Hematopoietic multipotent progenitor cell treated with erythropoietin and hydrocortisone succinate and interleukin-3 and kit ligand, for 17 days (in vitro differentiated cells): ENCODE measurements around the gene IKZF5.
A peak's percentile ranks its signal among the peaks of the same experiment; 100 is the strongest.

Experiments used
- DNase-seq: peaks from one replicate; pipeline ENCODE4 v3.0.0-alpha.2; 2015; ENCODE audit warnings: low spot score

The IKZF5 gene

DNA sequence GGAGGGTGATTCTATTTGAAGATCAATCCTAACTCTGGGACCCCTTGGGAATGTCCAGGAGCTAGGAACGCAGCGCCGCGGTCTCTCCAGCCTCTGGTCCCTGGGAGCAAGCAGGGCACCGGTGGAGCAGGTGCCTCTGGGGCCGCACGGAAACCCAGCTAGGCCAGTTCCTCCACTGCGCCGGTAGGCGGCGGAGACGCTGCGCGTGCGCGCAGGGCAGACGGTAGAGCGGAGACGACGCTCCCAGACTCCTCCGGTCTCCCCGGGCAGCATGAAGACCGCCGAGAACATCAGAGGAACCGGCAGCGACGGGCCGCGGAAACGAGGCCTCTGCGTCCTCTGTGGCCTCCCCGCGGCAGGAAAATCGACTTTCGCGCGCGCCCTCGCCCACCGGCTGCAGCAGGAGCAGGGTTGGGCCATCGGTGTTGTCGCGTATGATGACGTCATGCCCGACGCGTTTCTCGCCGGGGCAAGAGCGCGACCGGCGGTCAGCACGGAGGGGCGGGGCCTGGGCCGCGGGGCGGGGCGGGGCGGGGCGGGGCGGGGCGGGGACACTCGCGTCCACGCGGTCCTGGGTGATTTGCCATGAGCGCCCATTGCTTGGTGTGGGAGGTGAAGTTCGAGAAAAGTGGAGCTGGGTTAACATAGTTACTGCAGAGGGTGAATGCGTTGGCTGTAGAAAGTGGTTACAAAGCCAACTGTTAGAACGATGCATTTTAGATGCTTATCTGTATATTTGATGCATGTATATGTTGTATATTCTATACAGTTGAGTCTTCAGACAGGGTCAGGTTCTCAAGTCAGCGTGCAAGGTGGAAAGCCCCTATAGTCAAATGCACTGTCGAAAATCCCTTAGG is 28.2 kb downstream of the IKZF5 start, which contains the start of gene PSTK:
PSTK (plus strand) TSS at position 193 of the 857 bp plus-strand sequence; CDS start at position 272, 79 bp downstream.
- DNase-seq = peak; percentile 95

DNA sequence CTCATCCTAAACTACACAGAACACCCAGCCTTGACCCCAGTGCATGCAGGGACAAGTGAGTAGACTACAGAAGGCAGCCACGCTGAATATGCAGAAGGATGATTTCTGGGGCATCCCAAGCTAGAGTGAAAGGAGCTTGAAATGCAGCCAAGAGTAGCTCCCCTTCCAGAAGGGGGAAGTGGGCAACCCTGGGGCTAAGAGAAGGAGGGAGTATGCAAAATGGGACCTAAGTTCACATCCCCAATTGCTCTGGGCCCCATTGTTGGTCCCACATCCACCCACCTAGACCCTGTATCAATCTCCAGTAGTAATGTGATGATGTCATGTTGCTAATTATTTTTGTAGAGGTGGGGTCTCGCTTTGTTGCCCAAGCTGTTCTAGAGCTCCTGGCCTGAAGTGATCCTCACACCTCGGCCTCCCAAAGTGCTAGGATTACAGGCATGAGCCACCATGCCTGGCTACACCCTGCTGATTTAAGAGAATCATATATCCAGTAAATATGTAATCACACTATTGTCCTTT is 34.0 kb downstream of the IKZF5 start:
- no peak for DNase-seq

DNA sequence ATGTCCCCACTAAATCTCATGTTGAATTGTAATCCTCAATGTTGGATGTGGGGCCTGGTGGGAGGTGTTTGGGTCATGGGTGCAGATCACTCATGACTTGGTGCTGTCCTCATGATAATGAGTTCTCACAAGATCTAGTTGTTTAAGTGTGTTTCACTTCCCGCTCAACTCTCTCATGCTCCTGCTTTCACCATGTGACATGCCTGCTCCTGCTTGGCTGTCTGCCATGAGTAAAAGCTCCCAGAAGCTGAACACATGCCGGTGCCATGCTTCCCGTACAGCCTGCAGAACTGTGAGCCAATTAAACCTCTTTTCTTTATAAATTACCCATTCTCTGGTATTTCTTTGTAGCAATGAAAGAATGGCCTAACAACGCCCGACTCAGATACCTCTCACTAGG is 34.6 kb downstream of the IKZF5 start:
- DNase-seq = no peak

DNA sequence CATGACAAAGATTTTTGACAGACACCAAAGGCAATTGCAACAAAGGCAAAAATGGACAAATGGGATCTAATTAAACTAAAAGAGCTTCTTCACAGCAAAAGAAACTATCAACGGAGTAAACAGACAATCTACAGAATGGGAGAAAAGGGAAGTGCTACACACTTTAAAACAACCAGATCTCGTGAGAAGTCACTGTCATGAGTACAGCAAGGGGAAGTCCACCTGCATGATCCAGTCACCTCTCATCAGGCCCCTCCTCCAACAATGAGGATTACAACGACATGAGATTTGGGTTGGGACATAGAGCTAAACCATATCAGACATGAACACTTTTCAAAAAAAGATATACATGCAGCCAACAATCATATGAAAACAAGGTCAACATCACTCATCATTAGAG is 39.9 kb downstream of the IKZF5 start:
- DNase-seq = no peak

DNA sequence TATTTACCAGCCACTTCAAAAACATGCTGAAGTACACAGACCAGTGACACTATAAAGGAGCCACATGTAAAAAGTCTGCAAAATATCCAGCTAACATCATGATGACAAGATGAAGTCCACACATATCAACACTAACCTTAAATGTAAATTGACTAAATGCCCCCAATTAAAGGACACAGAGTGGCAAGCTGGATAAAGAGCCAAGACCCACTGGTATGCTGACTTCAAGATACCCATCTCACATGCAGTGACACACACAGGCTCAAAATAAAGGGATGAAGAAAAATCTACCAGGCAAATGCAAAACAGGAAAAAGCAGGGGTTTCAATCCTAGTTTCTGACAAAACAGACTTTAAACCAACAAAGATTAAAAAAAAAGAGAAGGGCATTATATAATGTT is 41.7 kb downstream of the IKZF5 start:
- no peak for DNase-seq

DNA sequence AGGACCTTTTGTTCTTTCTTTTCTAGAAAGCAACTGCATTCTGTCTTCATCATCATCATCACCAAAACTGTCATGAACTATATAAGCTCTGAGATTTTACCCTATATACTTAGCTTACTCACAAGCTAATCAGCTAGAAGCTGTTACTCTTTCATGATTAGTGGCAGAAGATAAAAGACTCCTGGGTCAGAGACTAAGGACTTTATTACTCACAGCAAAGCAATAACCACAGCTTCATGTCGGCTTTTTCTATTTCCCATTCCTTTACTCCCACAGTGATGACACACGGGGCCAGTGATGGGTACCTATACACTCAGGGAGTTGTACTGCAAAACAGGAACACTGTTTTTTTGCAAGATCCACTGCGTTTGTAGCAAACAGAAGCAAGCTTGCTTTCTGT is 46.2 kb downstream of the IKZF5 start:
- DNase-seq = no peak

DNA sequence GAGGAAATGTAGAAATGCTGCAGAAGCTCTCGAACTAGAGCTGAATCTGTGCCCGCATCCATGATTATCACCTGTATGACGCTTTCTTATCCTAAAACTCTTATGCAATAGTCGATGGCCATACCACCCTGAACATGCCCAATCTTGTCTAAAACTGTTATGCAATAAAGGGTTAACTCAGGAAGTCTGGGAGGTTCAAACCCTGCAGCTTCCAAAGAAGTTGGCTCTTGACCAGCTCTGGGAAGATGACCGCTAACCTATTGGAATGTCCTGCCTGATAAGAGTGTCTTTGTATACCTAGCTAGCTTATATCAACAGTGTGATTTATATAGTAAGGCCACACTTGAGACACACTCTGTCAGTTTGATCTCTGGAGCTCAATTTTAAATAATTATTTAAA is 51.1 kb downstream of the IKZF5 start:
- DNase-seq = no peak

DNA sequence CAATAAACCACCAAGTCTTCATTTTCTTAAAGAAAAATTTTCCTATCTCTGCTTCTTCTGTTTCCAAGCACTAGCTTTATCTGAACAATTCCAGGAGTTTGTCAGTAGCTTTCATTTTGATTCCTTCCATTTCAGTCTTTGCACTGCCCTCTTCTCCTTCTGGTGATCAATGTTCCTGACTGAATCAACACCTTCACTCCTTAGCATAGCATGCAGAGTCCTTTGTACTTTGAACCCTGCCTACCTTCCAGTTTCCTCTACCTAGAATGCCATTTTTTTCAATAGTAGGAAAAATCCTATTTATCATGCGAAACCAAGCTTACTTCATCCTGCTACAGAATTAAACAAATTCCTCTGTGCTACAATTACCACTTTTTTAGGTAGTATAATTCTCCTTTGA is 52.7 kb downstream of the IKZF5 start:
- no peak for DNase-seq

DNA sequence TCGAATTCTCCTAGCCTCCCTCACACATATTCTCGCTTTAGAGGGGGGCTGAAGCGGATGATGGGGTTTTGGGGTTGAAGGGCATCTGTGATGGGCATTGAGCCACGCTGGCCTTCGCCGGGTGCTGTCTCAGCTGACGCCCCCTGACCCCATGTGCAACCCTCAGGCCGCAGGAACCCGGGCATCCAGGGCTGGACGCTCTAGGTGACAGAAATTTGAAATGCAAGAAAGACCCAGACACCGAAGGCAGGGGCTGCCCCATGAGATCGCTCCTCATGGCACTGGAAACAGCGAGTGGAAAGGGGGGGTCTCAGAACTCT is 53.9 kb downstream of the IKZF5 start:
- DNase-seq = no peak

DNA sequence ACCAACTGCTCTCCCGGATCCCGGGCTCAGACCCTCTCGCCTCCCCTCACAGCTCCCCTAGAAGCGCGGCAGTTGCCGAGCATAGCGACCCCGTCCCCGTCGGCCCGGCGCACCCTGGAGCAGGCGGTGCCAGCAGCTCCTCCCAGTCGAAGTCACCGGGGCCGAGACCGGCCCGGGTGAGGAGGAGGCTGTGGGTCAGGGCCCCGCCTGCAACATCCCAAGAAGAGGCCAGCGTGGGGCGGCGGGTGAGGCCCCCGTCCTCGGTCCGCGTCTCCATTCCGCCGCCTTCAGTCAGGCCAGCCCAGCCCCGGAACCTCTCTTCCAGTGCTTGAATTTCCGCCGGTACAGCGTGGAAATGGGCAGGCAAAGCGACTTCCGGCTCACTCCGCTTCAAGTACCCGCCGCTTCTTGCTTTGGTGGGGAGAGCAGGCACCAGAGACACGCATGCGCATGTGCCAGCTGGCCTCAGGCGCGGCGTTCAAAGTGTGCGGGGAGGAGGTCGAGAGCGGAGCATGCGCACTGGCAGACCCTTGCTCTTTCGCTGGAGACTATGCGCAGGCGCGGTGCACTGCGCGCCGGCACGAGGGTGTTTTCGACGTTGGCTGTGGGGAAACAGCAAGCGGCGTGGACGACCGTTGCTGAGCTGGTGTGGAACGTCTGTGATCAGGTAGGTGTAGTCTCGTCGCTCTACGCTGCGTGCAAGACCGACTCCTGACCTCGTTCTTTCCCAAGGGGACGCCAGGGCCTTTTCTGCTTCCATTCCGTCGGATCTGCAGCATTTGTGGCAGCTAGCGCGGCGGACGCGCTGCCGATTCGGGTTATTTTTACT is 54.5 kb downstream of the IKZF5 start, which contains the start of gene C10orf88:
C10orf88 (minus strand) TSS at position 326 of the 829 bp plus-strand sequence; CDS start at position 277, 49 bp downstream.
- DNase-seq = peak; percentile 98

DNA sequence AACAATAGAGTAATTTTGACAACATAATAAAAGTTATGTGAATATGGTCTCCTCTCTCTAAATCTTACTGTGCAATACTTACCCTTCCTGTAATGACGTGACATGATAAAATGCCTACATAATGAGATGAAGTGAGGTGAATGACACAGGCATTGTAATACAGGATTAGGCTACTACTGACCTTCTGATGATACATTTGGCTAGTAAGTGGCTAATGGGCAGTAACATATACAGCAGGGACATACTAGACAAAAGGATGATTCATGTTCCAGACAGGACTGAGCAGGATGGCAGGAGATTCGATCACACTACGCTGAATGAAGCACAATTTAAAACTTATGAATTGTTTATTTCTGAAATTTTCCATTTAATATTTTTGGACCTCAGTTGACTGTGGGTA is 59.3 kb downstream of the IKZF5 start:
- no peak for DNase-seq
